HepG2 (cell line): ENCODE results near the gene ARSB. TPM values are rescaled to one million over a fixed set of nuclear protein-coding genes. Genes with fewer than 3 reads are reported as not detected.
A peak's percentile ranks its signal among the peaks of the same experiment; 100 is the strongest.

Source experiments
- ATM ChIP-seq: fragments of 450-650 bp; IDR thresholded peaks from 2 replicates; pipeline ENCODE4 v1.7.1; 2017; ENCODE audit warnings: mild to moderate bottlenecking, borderline replicate concordance
- BCL6 ChIP-seq: IDR thresholded peaks from 2 replicates; pipeline ENCODE4 v1.6.1; 2016; ENCODE audit warnings: missing genetic modification reagents, missing compliant biosample characterization
- DNMT1 ChIP-seq: sonication (generic); formaldehyde crosslinking; IDR thresholded peaks from 2 replicates; pipeline ENCODE4 v1.5.1; 2020; ENCODE audit warnings: mild to moderate bottlenecking, missing genetic modification reagents
- DPF2 ChIP-seq: sonication (generic); formaldehyde crosslinking; IDR thresholded peaks from 2 replicates; pipeline ENCODE4 v1.4.0; 2020; ENCODE audit warnings: mild to moderate bottlenecking, low read depth, missing genetic modification reagents, borderline replicate concordance
- FOXO1 ChIP-seq: sonication (generic); formaldehyde crosslinking; IDR thresholded peaks from 2 replicates; pipeline ENCODE4 v1.4.0; 2020; ENCODE audit warnings: missing genetic modification reagents
- GATAD1 ChIP-seq: IDR thresholded peaks from 2 replicates; pipeline ENCODE4 v1.6.1; 2016; ENCODE audit warnings: missing genetic modification reagents, missing compliant biosample characterization
- NFKBIZ ChIP-seq: IDR thresholded peaks from 2 replicates; pipeline ENCODE4 v1.6.1; 2018; ENCODE audit warnings: missing genetic modification reagents, missing compliant biosample characterization
- NR3C1 ChIP-seq: sonication (generic); formaldehyde crosslinking; IDR thresholded peaks from 2 replicates; pipeline ENCODE4 v1.4.0; 2020; ENCODE audit warnings: missing genetic modification reagents
- STAG1 ChIP-seq: sonication (generic); formaldehyde crosslinking; IDR thresholded peaks from 2 replicates; pipeline ENCODE4 v1.4.0; 2020; ENCODE audit warnings: missing genetic modification reagents
- TARDBP ChIP-seq: sonication (generic); formaldehyde crosslinking; IDR thresholded peaks from 2 replicates; pipeline ENCODE4 v1.8.0; 2022; ENCODE audit warnings: mild to moderate bottlenecking, missing genetic modification reagents
- ZBTB33 ChIP-seq: sonication (generic); formaldehyde crosslinking; IDR thresholded peaks from 2 replicates; pipeline ENCODE4 v1.4.0; 2020; ENCODE audit warnings: missing genetic modification reagents
- ZFP41 ChIP-seq: sonication (generic); formaldehyde crosslinking; IDR thresholded peaks from 2 replicates; pipeline ENCODE4 v1.4.0; 2020; ENCODE audit warnings: mild to moderate bottlenecking, missing genetic modification reagents, borderline replicate concordance
- ZFY ChIP-seq: sonication (generic); formaldehyde crosslinking; IDR thresholded peaks from 2 replicates; pipeline ENCODE4 v1.4.0; 2020; ENCODE audit warnings: missing genetic modification reagents
- ZNF101 ChIP-seq: sonication (generic); formaldehyde crosslinking; IDR thresholded peaks from 2 replicates; pipeline ENCODE4 v1.4.0; 2020; ENCODE audit warnings: mild to moderate bottlenecking, low read depth, missing genetic modification reagents, borderline replicate concordance
- ZNF280D ChIP-seq: sonication (generic); formaldehyde crosslinking; IDR thresholded peaks from 2 replicates; pipeline ENCODE4 v1.5.1; 2020; ENCODE audit warnings: mild to moderate bottlenecking, missing genetic modification reagents
- ZNF337 ChIP-seq: sonication (generic); formaldehyde crosslinking; IDR thresholded peaks from 2 replicates; pipeline ENCODE4 v1.5.1; 2020; ENCODE audit warnings: missing genetic modification reagents, low read depth, mild to moderate bottlenecking, borderline replicate concordance
- ZNF660 ChIP-seq: sonication (generic); formaldehyde crosslinking; IDR thresholded peaks from 2 replicates; pipeline ENCODE4 v1.5.1; 2020; ENCODE audit warnings: mild to moderate bottlenecking, low read depth, missing genetic modification reagents, borderline replicate concordance
- ZSCAN5A ChIP-seq: sonication (generic); formaldehyde crosslinking; IDR thresholded peaks from 2 replicates; pipeline ENCODE4 v1.8.0; 2022; ENCODE audit warnings: mild to moderate bottlenecking, missing genetic modification reagents, borderline replicate concordance
- ZUFSP ChIP-seq: sonication (generic); formaldehyde crosslinking; IDR thresholded peaks from 2 replicates; pipeline ENCODE4 v1.9.0; 2021; ENCODE audit warnings: missing genetic modification reagents, mild to moderate bottlenecking, borderline replicate concordance
- polyA plus RNA-seq, 8 experiments: library from polyadenylated mRNA; depleted of rRNA in 3 of 8; stranded (reverse) in 7 of 8; unstranded in 1 of 8; fragments of >200 nt; fragmentation: Illumina TruSeq in 4 of 8; extraction: Trizol in 4 of 8; gene quantifications; 2 replicates each; pipeline versions ENCODE4 v1.2.1 to v1.2.3, GENCODE V29; 2011 to 2016; ENCODE audit warnings: low read depth in 4 of 8, missing spikeins in 1 of 8, mixed read lengths in 1 of 8; ENCODE audit not compliant: insufficient read depth in 1 of 8
- total RNA-seq, 5 experiments: library from RNA; depleted of rRNA; stranded (reverse); fragments of >200 nt; fragmentation: Illumina TruSeq; extraction: Trizol; gene quantifications; 2 replicates each; pipeline ENCODE4 v1.2.3, GENCODE V29; 2016; ENCODE audit warnings: low read depth in 1 of 5

The ARSB gene
- total and polyA plus RNA-seq, 2 of the 13 experiments (the other 11 are each of a cell fraction or from before 2014, with no cell fraction given): 52.6 to 66.4 TPM

- no peak for TF ChIP-seq ZBTB33 (CRISPR knock-in tag)
- TF ChIP-seq NR3C1 (CRISPR knock-in tag): no peak
- TF ChIP-seq ZNF660: no peak
- TF ChIP-seq ZNF337 (CRISPR knock-in tag): no peak
- TF ChIP-seq ZFY (CRISPR knock-in tag): no peak
- no peak for TF ChIP-seq ZNF101 (CRISPR knock-in tag)
- TF ChIP-seq ZSCAN5A (CRISPR knock-in tag): no peak
- peak; percentile 57; the same call in 1 of the 2 replicates for TF ChIP-seq TARDBP (CRISPR knock-in tag)
- peak; percentile 25; the same call in 1 of the 2 replicates for TF ChIP-seq DPF2 (CRISPR knock-in tag)
- TF ChIP-seq BCL6 (CRISPR knock-in tag): peak; percentile 52
- TF ChIP-seq NFKBIZ (CRISPR knock-in tag): no peak
- no peak for TF ChIP-seq GATAD1 (CRISPR knock-in tag)
- peak; percentile 43; the same call in 1 of the 2 replicates for TF ChIP-seq FOXO1 (CRISPR knock-in tag)
- no peak for TF ChIP-seq ZUFSP (CRISPR knock-in tag)
- no peak for TF ChIP-seq STAG1
- TF ChIP-seq ATM: no peak
- TF ChIP-seq ZFP41: no peak
- no peak for TF ChIP-seq DNMT1 (CRISPR knock-in tag)
- no peak for TF ChIP-seq ZNF280D
Observed at GRCh38 chr5:78727786-78728761, 257.0 kb downstream of the ARSB start (continued).
